Kidney (tissue), 14 donors: Measurements from ENCODE around the gene LSAMP. TPM values are rescaled to one million over a fixed set of nuclear protein-coding genes. Genes with fewer than 3 reads are reported as not detected.

Experiments
- DNase-seq, 5 donors: peaks; one replicate each; pipeline ENCODE4 v3.0.0-alpha.2; 2013 to 2020
- FAIRE-seq: peaks from 2 replicates; lab custom pipeline; 2012; peaks lifted over from hg19 to GRCh38; lab: Jason Lieb, UNC
- H3K27ac ChIP-seq, 2 donors: one replicate each; pipeline ENCODE4 v1.7.0; 2013; ENCODE audit warnings: low read depth in 2 of 2, low read length in 2 of 2, inconsistent platforms in 1 of 2
- H3K27me3 ChIP-seq: one replicate; pipeline ENCODE4 v1.7.1; 2013; ENCODE audit warnings: low read length, inconsistent platforms; ENCODE audit not compliant: control insufficient read depth, insufficient read depth
- H3K36me3 ChIP-seq, 3 donors: one replicate each; pipeline versions ENCODE4 v1.7.0 to v1.7.1; 2013; ENCODE audit warnings: low read length in 3 of 3, control low read depth in 1 of 3, inconsistent platforms in 1 of 3; ENCODE audit not compliant: insufficient read depth in 3 of 3, control insufficient read depth in 2 of 3
- H3K4me1 ChIP-seq, 3 donors: one replicate each; pipeline versions ENCODE4 v1.7.0 to v1.7.1; 2013; ENCODE audit warnings: low read length in 3 of 3, inconsistent platforms in 1 of 3, low read depth in 1 of 3; ENCODE audit not compliant: control insufficient read depth in 2 of 3, insufficient read depth in 2 of 3
- H3K4me3 ChIP-seq, 3 donors: one replicate each; pipeline versions ENCODE4 v1.7.0 to v1.8.1; 2013; ENCODE audit warnings: low read length in 3 of 3, control low read depth in 1 of 3, inconsistent platforms in 1 of 3
- H3K9ac ChIP-seq, 3 donors: one replicate each; pipeline versions ENCODE4 v1.7.0 to v1.7.1; 2013; ENCODE audit warnings: low read length in 3 of 3, control low read depth in 1 of 3, inconsistent platforms in 1 of 3
- H3K9me3 ChIP-seq, 3 donors: one replicate each; pipeline versions ENCODE4 v1.7.0 to v1.7.1; 2013; ENCODE audit warnings: low read length in 3 of 3, control low read depth in 1 of 3, inconsistent platforms in 1 of 3; ENCODE audit not compliant: control insufficient read depth in 2 of 3, insufficient read depth in 1 of 3
- CTCF ChIP-seq: IDR thresholded peaks from 3 replicates; pipeline ENCODE4 v1.5.1; 2012; ENCODE audit warnings: mild to moderate bottlenecking, moderate library complexity, borderline replicate concordance; ENCODE audit not compliant: insufficient read depth; ENCODE audit errors: extremely low read depth
- intact Hi-C: fragments of 100-400 bp; cut with DNase I; formaldehyde crosslinking; loops from one replicate; pipeline ENCODE4 v1.11.1; 2022
- polyA plus RNA-seq: library from polyadenylated mRNA; stranded (reverse); fragments of 350-450 nt; fragmentation: Illumina TruSeq; extraction: RNeasy Lipid Tissue Mini Kit (QIAGEN cat#74804); gene quantifications from one replicate; pipeline ENCODE4 v1.2.3, GENCODE V29; 2014; ENCODE audit warnings: low read depth, low replicate concordance; ENCODE audit not compliant: insufficient read depth
- total RNA-seq: library from RNA; stranded (reverse); fragmentation: NEBNext Ultra II Directional; extraction: Animal tissue kit (Norgen Biotek cat#: 25700); gene quantifications from one replicate; pipeline ENCODE4 v1.2.1, GENCODE V29; 2021
- donor health status: control.
- donor health status: control.
- donor health status: control.
- donor health status: control.
- donor health status: control.
- donor health status: DM: yes; HTN: yes; CAD: no.
- donor health status: Normal renal cell carcinoma (clear cell type).

The LSAMP gene
- total and polyA plus RNA-seq, 2 donors from 2014 or later = 1.4 to 3.5 TPM

- Histone ChIP-seq H3K4me3 (no peak overlapping the region), H3K36me3 (no peaks in the 10 kb centered on the region), H3K9ac (no peak overlapping the region), H3K27me3 (no peaks in the 10 kb centered on the region), H3K4me1 (no peaks in the 10 kb centered on the region), H3K9me3 (no peaks in the 10 kb centered on the region), H3K27ac (no peak overlapping the region)
- intact Hi-C loops = no loop called here
- FAIRE-seq (no peak), DNase-seq (no peak)
- TF ChIP-seq CTCF = no peak
These were observed 103.9 kb downstream of the LSAMP start for GRCh38 chr3:116341381-116341780.

- Histone ChIP-seq H3K27ac (no peak overlapping the region), H3K4me1 (no peaks in the 10 kb centered on the region), H3K36me3 (no peaks in the 10 kb centered on the region), H3K27me3 (no peaks in the 10 kb centered on the region), H3K4me3 (no peak overlapping the region), H3K9ac (no peak overlapping the region), H3K9me3 (no peaks in the 10 kb centered on the region)
- intact Hi-C loops = no loop called here
- TF ChIP-seq CTCF = no peak
- FAIRE-seq (no peak), DNase-seq (no peak)
These were observed 104.5 kb downstream of the LSAMP start for GRCh38 chr3:116340680-116341216.

GRCh38 chr3:116339441-116340028 lies 105.8 kb downstream of the LSAMP start:
- Histone ChIP-seq H3K27me3 (no peaks in the 10 kb centered on the region), H3K9me3 (no peaks in the 10 kb centered on the region), H3K4me1 (no peaks in the 10 kb centered on the region), H3K36me3 (no peaks in the 10 kb centered on the region), H3K27ac (no peak overlapping the region), H3K9ac (no peak overlapping the region), H3K4me3 (no peak overlapping the region)
- intact Hi-C loops = no loop called here
- no peak for TF ChIP-seq CTCF
- DNase-seq (peak in 2 of 5 donors; percentile 9 to 67), FAIRE-seq (no peak)
